HCT116 (cell line): ENCODE data around the gene YAP1. TPM values are rescaled to one million over a fixed set of nuclear protein-coding genes. Genes with fewer than 3 reads are reported as not detected.

Experiments
- ATAC-seq: fragments of 200-7000 bp; cut with Tn5 transposase; 2 replicates; pipeline ENCODE4 v1.9.1; 2020; ENCODE audit warnings: mild to moderate bottlenecking, moderate library complexity
- BruUV-seq: library from RNA; stranded (reverse); fragments of 400-500 nt; replicated peaks from 2 replicates; lab custom pipeline; 2021; lab: Mats Ljungman, UMichigan
- CTCF ChIA-PET: fragments of 300-600 bp; sonication (Branson Sonifier 250); formaldehyde crosslinking; loops from one replicate; lab custom pipeline; 2021; ENCODE audit warnings: antibody characterized with exemption; lab: Charles Lee
- POLR2A ChIA-PET: fragments of 300-600, 350-600 bp; sonication (Branson Sonifier 250); formaldehyde crosslinking; loops from one replicate; lab custom pipeline; 2021; ENCODE audit warnings: antibody characterized with exemption; lab: Charles Lee
- RAD21 ChIA-PET, 2 experiments: fragments of 300-600 bp; sonication (Branson Sonifier 250); formaldehyde crosslinking; loops; one replicate each; lab custom pipeline; 2023; ENCODE audit warnings: low total read pairs in 2 of 2; ENCODE audit not compliant: uncharacterized antibody in 2 of 2, unreplicated experiment in 2 of 2, low non-redundant PET in 1 of 2; lab: Charles Lee
- DNase-seq: peaks from one replicate; pipeline ENCODE4 v3.0.0-alpha.2; 2010; ENCODE audit warnings: low read depth, low spot score
- H2AFZ ChIP-seq: fragments of 200-600 bp; shearing (Covaris generic), sonication (generic); 2 replicates; pipeline ENCODE4 v1.6.1; 2017; ENCODE audit warnings: low read depth, mixed run types, mixed read lengths, antibody characterized with exemption, low read length; ENCODE audit not compliant: poor library complexity, severe bottlenecking
- H3K27ac ChIP-seq: 2 replicates; pipeline ENCODE4 v1.5.1; 2012; ENCODE audit warnings: low read depth, low read length
- H3K27me3 ChIP-seq: fragments of 200-600 bp; sonication (generic); 2 replicates; pipeline ENCODE4 v1.6.1; 2016; ENCODE audit warnings: mixed run types, low read length, mixed read lengths; ENCODE audit not compliant: insufficient read depth
- H3K36me3 ChIP-seq, 2 experiments: fragments of 200-500 bp in 1 of 2; fragments of 200-600 bp in 1 of 2; sonication (Bioruptor generic) in 1 of 2; sonication (generic) in 1 of 2; 2 replicates each; pipeline versions ENCODE4 v1.5.1 to v1.6.1; 2014 to 2016; ENCODE audit warnings: low read length in 2 of 2, inconsistent platforms in 1 of 2, mixed read lengths in 1 of 2, mixed run types in 1 of 2; ENCODE audit not compliant: insufficient read depth in 2 of 2, control insufficient read depth in 1 of 2
- H3K4me1 ChIP-seq, 2 experiments: fragments of 200-600 bp in 1 of 2; sonication (generic) in 1 of 2; 2 replicates each; pipeline versions ENCODE4 v1.5.1 to v1.6.1; 2012 to 2017; ENCODE audit warnings: low read length in 2 of 2, inconsistent platforms in 1 of 2, mild to moderate bottlenecking in 1 of 2, mixed read lengths in 1 of 2, mixed run types in 1 of 2, moderate library complexity in 1 of 2; ENCODE audit not compliant: insufficient read depth in 2 of 2, control insufficient read depth in 1 of 2
- H3K4me2 ChIP-seq: fragments of 200-600 bp; sonication (generic); 2 replicates; pipeline ENCODE4 v1.6.1; 2017; ENCODE audit warnings: mixed run types, low read length, mixed read lengths
- H3K4me3 ChIP-seq, 2 experiments: fragments of 200-600 bp in 1 of 2; sonication (generic) in 1 of 2; replicated peaks in 1 of 2; 2 replicates each; pipeline ENCODE4 v1.5.1; 2011 to 2016; ENCODE audit warnings: low read length in 2 of 2, control low read depth in 1 of 2, low read depth in 1 of 2, mild to moderate bottlenecking in 1 of 2, mixed read lengths in 1 of 2, mixed run types in 1 of 2
- H3K79me2 ChIP-seq: fragments of 200-600 bp; sonication (generic); 2 replicates; pipeline ENCODE4 v1.6.1; 2017; ENCODE audit warnings: mild to moderate bottlenecking, mixed run types, low read length, moderate library complexity, mixed read lengths; ENCODE audit not compliant: insufficient read depth
- H3K9ac ChIP-seq: fragments of 200-600 bp; sonication (generic); 2 replicates; pipeline ENCODE4 v1.6.1; 2016; ENCODE audit warnings: low read length, mixed read lengths
- H3K9me2 ChIP-seq: fragments of 200-600 bp; sonication (generic), shearing (Covaris generic); 2 replicates; pipeline ENCODE4 v1.6.1; 2017; ENCODE audit warnings: mixed run types, mild to moderate bottlenecking, moderate library complexity; ENCODE audit not compliant: insufficient read depth
- H3K9me3 ChIP-seq, 2 experiments: fragments of 200-500 bp in 1 of 2; fragments of 200-600 bp in 1 of 2; sonication (Bioruptor generic) in 1 of 2; sonication (generic) in 1 of 2; 2 replicates each; pipeline ENCODE4 v1.6.1; 2014 to 2017; ENCODE audit warnings: low read length in 2 of 2, mixed read lengths in 2 of 2, inconsistent platforms in 1 of 2, low read depth in 1 of 2, mild to moderate bottlenecking in 1 of 2, mixed run types in 1 of 2, moderate library complexity in 1 of 2; ENCODE audit not compliant: control insufficient read depth in 1 of 2, insufficient read depth in 1 of 2
- H4K20me1 ChIP-seq: fragments of 200-600 bp; sonication (generic), shearing (Covaris generic); 2 replicates; pipeline ENCODE4 v1.6.1; 2017; ENCODE audit warnings: mixed run types, mild to moderate bottlenecking, moderate library complexity; ENCODE audit not compliant: insufficient read depth
- CBX3 ChIP-seq: IDR thresholded peaks from 2 replicates; pipeline ENCODE4 v1.6.1; 2012; ENCODE audit warnings: low read depth
- ELF1 ChIP-seq: IDR thresholded peaks from 2 replicates; pipeline ENCODE4 v1.6.1; 2012; ENCODE audit warnings: low read depth, borderline replicate concordance
- FOSL1 ChIP-seq: IDR thresholded peaks from 2 replicates; pipeline ENCODE4 v1.6.1; 2012; ENCODE audit warnings: low read depth
- POLR2A ChIP-seq: IDR thresholded peaks from 2 replicates; pipeline ENCODE4 v1.7.0; 2011; ENCODE audit warnings: borderline replicate concordance; ENCODE audit not compliant: insufficient read depth, insufficient read length; ENCODE audit errors: extremely low read depth
- POLR2AphosphoS5 ChIP-seq: IDR thresholded peaks from 2 replicates; pipeline ENCODE4 v1.6.1; 2011; ENCODE audit warnings: mild to moderate bottlenecking, low read depth, low read length, moderate library complexity
- SIN3A ChIP-seq: IDR thresholded peaks from 2 replicates; pipeline ENCODE4 v1.6.1; 2012; ENCODE audit warnings: low read depth
- SRF ChIP-seq: IDR thresholded peaks from 2 replicates; pipeline ENCODE4 v1.6.1; 2012; ENCODE audit warnings: low read depth
- TCF7L2 ChIP-seq: IDR thresholded peaks from 2 replicates; pipeline ENCODE4 v1.7.0; 2011; ENCODE audit warnings: borderline replicate concordance, inconsistent platforms; ENCODE audit not compliant: insufficient read depth, insufficient read length; ENCODE audit errors: extremely low read depth
- ZFX ChIP-seq: fragments of 450-650 bp; IDR thresholded peaks from 2 replicates; pipeline ENCODE4 v1.6.1; 2017
- ZNF274 ChIP-seq: fragments of 200-500 bp; sonication (Bioruptor generic); IDR thresholded peaks from 2 replicates; pipeline ENCODE4 v1.6.1; 2014; ENCODE audit warnings: mild to moderate bottlenecking, low read depth, low read length, inconsistent platforms
- intact Hi-C: fragments of 100-400 bp; cut with micrococcal nuclease; formaldehyde crosslinking; loops from 2 replicates; pipeline ENCODE4 v1.10.0; 2022
- total RNA-seq: library from RNA; stranded (reverse); gene quantifications from one replicate; pipeline ENCODE4 v1.2.1, GENCODE V29; 2021; ENCODE audit not compliant: unreplicated experiment
- TF ChIP-seq, protein P1 (sequence below): IDR thresholded peaks from 2 replicates; pipeline ENCODE4 v1.6.1; 2012
- TF ChIP-seq, protein P2 (sequence below), 3 experiments: fragments of 200-600 bp in 1 of 3; sonication (generic) in 1 of 3; IDR thresholded peaks in 2 of 3; conservative IDR thresholded peaks in 1 of 3; 2 replicates each; pipeline ENCODE4 v1.5.1; 2012 to 2017; ENCODE audit warnings: low read depth in 2 of 3, low read length in 2 of 3, antibody characterized with exemption in 1 of 3, borderline replicate concordance in 1 of 3, control low read depth in 1 of 3, mild to moderate bottlenecking in 1 of 3, mixed read lengths in 1 of 3, mixed run types in 1 of 3, moderate library complexity in 1 of 3; ENCODE audit not compliant: insufficient read depth in 1 of 3
- TF ChIP-seq, protein P3 (sequence below): IDR thresholded peaks from 2 replicates; pipeline ENCODE4 v1.6.1; 2012; ENCODE audit warnings: low read depth

The YAP1 gene
- total RNA-seq, 1 experiment from 2014 or later: 88.6 TPM

DNA sequence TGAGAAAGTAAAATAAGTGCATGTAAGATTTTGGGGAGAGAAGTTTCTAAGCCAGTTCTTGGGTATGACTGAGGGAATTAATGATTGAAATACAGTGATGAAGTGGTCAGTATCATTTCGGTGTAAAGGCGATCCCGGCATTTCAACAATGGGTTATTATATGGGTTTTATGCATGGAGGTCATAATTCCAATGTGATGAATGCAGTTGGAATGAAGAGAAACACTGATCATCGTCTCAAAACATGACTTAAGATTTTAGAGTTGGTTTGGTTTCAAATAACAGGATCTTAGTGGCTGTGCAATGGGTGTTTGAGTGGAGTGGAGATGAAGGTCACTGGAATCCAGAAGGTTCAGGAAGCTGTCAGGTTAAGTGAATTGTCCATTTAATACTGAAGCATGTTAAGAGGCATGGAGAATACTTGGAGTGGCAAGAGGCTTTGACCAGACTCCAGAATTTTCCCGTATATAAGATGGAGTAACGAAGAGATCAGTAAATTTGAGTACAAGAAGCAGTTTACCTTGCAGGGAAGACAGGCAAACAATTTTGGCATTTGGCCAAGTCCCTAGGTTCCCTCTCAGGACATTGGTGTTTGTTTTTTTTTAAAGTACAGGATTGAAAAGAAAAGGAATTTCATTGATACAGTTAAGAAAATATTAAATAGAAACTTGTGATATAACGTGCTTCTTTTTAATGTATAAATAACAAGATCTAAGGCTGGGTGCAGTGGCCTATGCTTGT lies 110.7 kb downstream of the YAP1 start:
- H3K27me3 ChIP-seq: no peaks in the 10 kb centered on the region
- H3K4me1 ChIP-seq: peaks cover 15% of the 10 kb centered on the region in 2 experiments; a peak in 3 of 4 replicates
- no peak overlapping the region for H2AFZ ChIP-seq
- H3K4me2 ChIP-seq: no peak overlapping the region
- H3K4me3 ChIP-seq: no peak overlapping the region
- intact Hi-C loops: no loop called here
- H3K9me2 ChIP-seq: no peaks in the 10 kb centered on the region
- no peak overlapping the region for H3K27ac ChIP-seq
- H3K36me3 ChIP-seq: peaks cover 2 to 8% of the 10 kb centered on the region in 2 experiments; a peak in 3 of 4 replicates
- BruUV-seq: no TSS peak
- H3K9me3 ChIP-seq: no peaks in the 10 kb centered on the region
- POLR2A ChIA-PET: no interaction called here
- H3K79me2 ChIP-seq: peaks cover 10% of the 10 kb centered on the region
- H4K20me1 ChIP-seq: no peaks in the 10 kb centered on the region
- no peak for ATAC-seq
- CTCF ChIA-PET: no interaction called here
- no peak for TF ChIP-seq ZNF274
- H3K9ac ChIP-seq: no peak overlapping the region
- DNase-seq: no peak
- RAD21 ChIA-PET: no interaction called here

DNA sequence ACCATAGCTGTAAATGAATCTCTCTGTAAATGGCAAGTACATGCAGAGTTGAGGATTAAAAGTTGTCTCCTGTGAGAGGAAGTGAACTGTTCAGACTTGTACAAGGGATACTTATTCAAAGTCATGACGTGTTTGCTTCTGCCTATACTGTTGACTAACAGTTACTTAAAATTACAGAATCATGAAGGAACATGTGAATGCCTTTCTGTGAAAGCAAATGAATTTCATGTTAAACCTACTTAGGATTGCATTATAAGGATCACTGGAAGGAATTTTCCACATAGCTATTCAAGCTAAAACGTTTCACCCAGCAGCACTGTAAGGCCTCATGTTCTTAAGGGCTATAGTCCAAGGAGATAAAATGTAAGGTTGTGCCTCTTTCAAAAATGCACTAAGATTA lies 113.6 kb downstream of the YAP1 start:
- Histone ChIP-seq H3K79me2 (peaks cover 10% of the 10 kb centered on the region), H3K4me2 (no peak overlapping the region), H3K4me1 (peaks cover 26 to 29% of the 10 kb centered on the region in 2 experiments), H3K4me3 (no peak overlapping the region), H3K36me3 (peaks cover 0 to 5% of the 10 kb centered on the region in 2 experiments; a peak in 2 of 4 replicates), H3K27ac (no peak overlapping the region), H4K20me1 (peaks cover 3% of the 10 kb centered on the region; the same call in 1 of the 2 replicates), H3K27me3 (no peaks in the 10 kb centered on the region), H3K9ac (no peak overlapping the region), H2AFZ (no peak overlapping the region), H3K9me3 (no peaks in the 10 kb centered on the region), H3K9me2 (no peaks in the 10 kb centered on the region)
- TF ChIP-seq FOSL1 (no peak), POLR2A (no peak), TCF7L2 (no peak), SRF (no peak), SIN3A (no peak), CBX3 (no peak), POLR2AphosphoS5 (no peak), ZFX (no peak), ELF1 (no peak)
- TF ChIP-seq, protein P1, sequence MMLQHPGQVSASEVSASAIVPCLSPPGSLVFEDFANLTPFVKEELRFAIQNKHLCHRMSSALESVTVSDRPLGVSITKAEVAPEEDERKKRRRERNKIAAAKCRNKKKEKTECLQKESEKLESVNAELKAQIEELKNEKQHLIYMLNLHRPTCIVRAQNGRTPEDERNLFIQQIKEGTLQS: no peak
- TF ChIP-seq, protein P2, sequence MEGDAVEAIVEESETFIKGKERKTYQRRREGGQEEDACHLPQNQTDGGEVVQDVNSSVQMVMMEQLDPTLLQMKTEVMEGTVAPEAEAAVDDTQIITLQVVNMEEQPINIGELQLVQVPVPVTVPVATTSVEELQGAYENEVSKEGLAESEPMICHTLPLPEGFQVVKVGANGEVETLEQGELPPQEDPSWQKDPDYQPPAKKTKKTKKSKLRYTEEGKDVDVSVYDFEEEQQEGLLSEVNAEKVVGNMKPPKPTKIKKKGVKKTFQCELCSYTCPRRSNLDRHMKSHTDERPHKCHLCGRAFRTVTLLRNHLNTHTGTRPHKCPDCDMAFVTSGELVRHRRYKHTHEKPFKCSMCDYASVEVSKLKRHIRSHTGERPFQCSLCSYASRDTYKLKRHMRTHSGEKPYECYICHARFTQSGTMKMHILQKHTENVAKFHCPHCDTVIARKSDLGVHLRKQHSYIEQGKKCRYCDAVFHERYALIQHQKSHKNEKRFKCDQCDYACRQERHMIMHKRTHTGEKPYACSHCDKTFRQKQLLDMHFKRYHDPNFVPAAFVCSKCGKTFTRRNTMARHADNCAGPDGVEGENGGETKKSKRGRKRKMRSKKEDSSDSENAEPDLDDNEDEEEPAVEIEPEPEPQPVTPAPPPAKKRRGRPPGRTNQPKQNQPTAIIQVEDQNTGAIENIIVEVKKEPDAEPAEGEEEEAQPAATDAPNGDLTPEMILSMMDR (IDR thresholded peaks at IDR 0.05 in 2 of 3, conservative IDR thresholded peaks at IDR 0.05 in 1 of 3; ENCODE audit: borderline replicate concordance in 1 of 3, insufficient read depth in 1 of 3, low read depth in 2 of 3, low read length in 2 of 3): no peak
- TF ChIP-seq, protein P3, sequence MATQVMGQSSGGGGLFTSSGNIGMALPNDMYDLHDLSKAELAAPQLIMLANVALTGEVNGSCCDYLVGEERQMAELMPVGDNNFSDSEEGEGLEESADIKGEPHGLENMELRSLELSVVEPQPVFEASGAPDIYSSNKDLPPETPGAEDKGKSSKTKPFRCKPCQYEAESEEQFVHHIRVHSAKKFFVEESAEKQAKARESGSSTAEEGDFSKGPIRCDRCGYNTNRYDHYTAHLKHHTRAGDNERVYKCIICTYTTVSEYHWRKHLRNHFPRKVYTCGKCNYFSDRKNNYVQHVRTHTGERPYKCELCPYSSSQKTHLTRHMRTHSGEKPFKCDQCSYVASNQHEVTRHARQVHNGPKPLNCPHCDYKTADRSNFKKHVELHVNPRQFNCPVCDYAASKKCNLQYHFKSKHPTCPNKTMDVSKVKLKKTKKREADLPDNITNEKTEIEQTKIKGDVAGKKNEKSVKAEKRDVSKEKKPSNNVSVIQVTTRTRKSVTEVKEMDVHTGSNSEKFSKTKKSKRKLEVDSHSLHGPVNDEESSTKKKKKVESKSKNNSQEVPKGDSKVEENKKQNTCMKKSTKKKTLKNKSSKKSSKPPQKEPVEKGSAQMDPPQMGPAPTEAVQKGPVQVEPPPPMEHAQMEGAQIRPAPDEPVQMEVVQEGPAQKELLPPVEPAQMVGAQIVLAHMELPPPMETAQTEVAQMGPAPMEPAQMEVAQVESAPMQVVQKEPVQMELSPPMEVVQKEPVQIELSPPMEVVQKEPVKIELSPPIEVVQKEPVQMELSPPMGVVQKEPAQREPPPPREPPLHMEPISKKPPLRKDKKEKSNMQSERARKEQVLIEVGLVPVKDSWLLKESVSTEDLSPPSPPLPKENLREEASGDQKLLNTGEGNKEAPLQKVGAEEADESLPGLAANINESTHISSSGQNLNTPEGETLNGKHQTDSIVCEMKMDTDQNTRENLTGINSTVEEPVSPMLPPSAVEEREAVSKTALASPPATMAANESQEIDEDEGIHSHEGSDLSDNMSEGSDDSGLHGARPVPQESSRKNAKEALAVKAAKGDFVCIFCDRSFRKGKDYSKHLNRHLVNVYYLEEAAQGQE: no peak
- CTCF ChIA-PET: no interaction called here
- ATAC-seq (no peak), DNase-seq (no peak)
- POLR2A ChIA-PET: no interaction called here
- RAD21 ChIA-PET: no interaction called here
- BruUV-seq: no TSS peak
- intact Hi-C loops: no loop called here
